Esophagus squamous epithelium (tissue), 5 donors: ENCODE results near the gene PROX2. TPM values are rescaled to one million over a fixed set of nuclear protein-coding genes. Genes with fewer than 3 reads are reported as not detected.
A peak's percentile ranks its signal among the peaks of the same experiment; 100 is the strongest.

ENCODE experiments used
- DNase-seq: peaks from one replicate; lab custom pipeline; 2025; lab: John Stamatoyannopoulos, UW
- H3K27ac ChIP-seq, 4 donors: fragments of 200-600 bp; sonication (generic); one replicate each; pipeline ENCODE4 v1.5.1; 2016 to 2019; ENCODE audit warnings: mild to moderate bottlenecking in 1 of 4
- H3K27me3 ChIP-seq, 4 donors: fragments of 200-600 bp; sonication (generic); 1 replicate in 3 of 4; 2 replicates in 1 of 4; pipeline versions ENCODE4 v1.5.1 to v1.6.0; 2017 to 2021; ENCODE audit warnings: antibody characterized with exemption in 1 of 4
- H3K36me3 ChIP-seq, 3 donors: fragments of 200-600 bp; sonication (generic); one replicate each; pipeline ENCODE4 v1.5.1; 2016 to 2019
- H3K4me1 ChIP-seq, 3 donors: fragments of 200-600 bp; sonication (generic); one replicate each; pipeline ENCODE4 v1.5.1; 2017 to 2019
- H3K4me3 ChIP-seq, 4 donors: fragments of 200-600 bp; sonication (generic); 1 replicate in 3 of 4; 2 replicates in 1 of 4; pipeline ENCODE4 v1.5.1; 2016 to 2019; ENCODE audit warnings: mild to moderate bottlenecking in 2 of 4, moderate library complexity in 1 of 4
- H3K9me3 ChIP-seq, 3 donors: fragments of 200-600 bp; sonication (generic); one replicate each; pipeline ENCODE4 v1.5.1; 2016 to 2019
- POLR2A ChIP-seq, 4 donors: fragments of 450-650 bp; IDR thresholded peaks; one replicate each; pipeline ENCODE4 v1.6.1; 2017; ENCODE audit warnings: antibody characterized with exemption in 4 of 4, mild to moderate bottlenecking in 4 of 4, moderate library complexity in 3 of 4
- WGBS, 2 donors: methylation state at CpG; one replicate each; pipeline ENCODE4 v1.1.5; 2018; 5-methylcytosine and 5-hydroxymethylcytosine counted together
- intact Hi-C: fragments of 100-400 bp; cut with DNase I; formaldehyde crosslinking; loops from one replicate; pipeline ENCODE4 v1.15.0; 2022
- total RNA-seq, 4 donors: library from RNA; depleted of rRNA; stranded (reverse); fragments of >200 nt; gene quantifications; one replicate each; pipeline ENCODE4 v1.1.0, GENCODE V29; 2016
- TF ChIP-seq, protein P1 (sequence below), 6 experiments: fragments of 450-650 bp in 4 of 6; fragments of 200-600 bp in 2 of 6; sonication (generic) in 2 of 6; IDR thresholded peaks; one replicate each; pipeline ENCODE4 v1.5.1; 2016 to 2019; ENCODE audit warnings: antibody characterized with exemption in 6 of 6, mild to moderate bottlenecking in 4 of 6, moderate library complexity in 4 of 6
- donor health status: DM: yes; HTN: yes; CAD: no.

PROX2 gene
- total RNA-seq, 4 donors from 2014 or later, result not detected

DNA sequence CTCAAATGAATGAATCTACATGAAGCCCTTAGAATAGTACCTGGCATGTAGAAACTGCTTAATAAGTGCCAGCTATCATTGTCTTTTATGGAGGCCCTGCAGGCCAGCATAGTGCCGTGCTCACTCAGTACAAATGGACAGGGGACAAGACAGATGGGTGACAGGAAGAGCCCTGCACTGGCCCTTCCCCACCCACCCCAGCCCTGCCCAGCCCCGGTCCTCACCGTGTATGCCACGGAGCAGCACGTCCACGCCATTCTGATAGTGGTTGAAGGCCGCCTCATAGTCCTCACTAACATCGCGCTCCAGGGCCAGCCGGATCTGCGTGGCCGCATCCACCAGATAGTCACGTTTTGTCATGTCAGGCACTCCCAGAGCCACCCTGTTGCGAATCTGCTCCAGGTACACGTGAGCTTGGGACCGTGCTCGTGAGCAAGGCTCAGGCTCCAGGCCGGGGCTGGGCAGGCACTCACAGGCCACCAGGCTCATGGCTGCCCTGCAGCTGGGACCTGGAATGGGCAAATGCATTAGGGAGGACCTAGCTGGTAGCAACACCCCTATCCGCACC lies 45.2 kb upstream of the PROX2 start:
- intact Hi-C loops, result no loop called here

DNA sequence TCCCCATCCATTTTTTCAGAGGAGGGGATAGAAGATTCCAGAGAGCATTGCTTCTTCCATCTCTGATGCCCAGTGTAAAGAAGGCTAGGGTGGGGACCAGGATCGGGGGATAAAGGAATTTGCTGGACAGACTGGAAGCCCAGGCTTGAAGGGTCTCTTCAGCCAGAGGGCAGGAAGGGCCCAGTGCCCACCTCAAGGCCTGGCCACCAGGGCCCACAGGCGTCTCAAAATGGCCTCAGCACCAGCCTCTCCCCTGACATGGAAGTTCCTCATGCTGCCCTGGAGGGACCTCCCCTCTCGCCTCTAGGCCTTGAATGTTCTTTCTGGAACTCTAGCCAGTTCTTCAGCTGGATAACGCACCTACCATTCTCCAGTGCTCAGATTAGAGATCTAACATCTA lies 44.3 kb upstream of the PROX2 start:
- no peaks in the 10 kb centered on the region for H3K9me3 ChIP-seq
- intact Hi-C loops, result no loop called here
- H3K4me1 ChIP-seq, result peaks cover 20 to 67% (median 45%) of the 10 kb centered on the region in 3 donors
- H3K36me3 ChIP-seq, result no peaks in the 10 kb centered on the region
- H3K27me3 ChIP-seq, result no peaks in the 10 kb centered on the region
- no peak overlapping the region for H3K27ac ChIP-seq
- 80 to 82% methylated on average over 4 of the region's 4 CpGs for WGBS, 2 donors
- TF ChIP-seq POLR2A (IDR thresholded peaks at IDR 0.05), result no peak
- TF ChIP-seq, protein P1, sequence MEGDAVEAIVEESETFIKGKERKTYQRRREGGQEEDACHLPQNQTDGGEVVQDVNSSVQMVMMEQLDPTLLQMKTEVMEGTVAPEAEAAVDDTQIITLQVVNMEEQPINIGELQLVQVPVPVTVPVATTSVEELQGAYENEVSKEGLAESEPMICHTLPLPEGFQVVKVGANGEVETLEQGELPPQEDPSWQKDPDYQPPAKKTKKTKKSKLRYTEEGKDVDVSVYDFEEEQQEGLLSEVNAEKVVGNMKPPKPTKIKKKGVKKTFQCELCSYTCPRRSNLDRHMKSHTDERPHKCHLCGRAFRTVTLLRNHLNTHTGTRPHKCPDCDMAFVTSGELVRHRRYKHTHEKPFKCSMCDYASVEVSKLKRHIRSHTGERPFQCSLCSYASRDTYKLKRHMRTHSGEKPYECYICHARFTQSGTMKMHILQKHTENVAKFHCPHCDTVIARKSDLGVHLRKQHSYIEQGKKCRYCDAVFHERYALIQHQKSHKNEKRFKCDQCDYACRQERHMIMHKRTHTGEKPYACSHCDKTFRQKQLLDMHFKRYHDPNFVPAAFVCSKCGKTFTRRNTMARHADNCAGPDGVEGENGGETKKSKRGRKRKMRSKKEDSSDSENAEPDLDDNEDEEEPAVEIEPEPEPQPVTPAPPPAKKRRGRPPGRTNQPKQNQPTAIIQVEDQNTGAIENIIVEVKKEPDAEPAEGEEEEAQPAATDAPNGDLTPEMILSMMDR (IDR thresholded peaks at IDR 0.05), result no peak
- DNase-seq, result no peak
- H3K4me3 ChIP-seq, result no peak overlapping the region

More for the DNA sequence above, 45.2 kb upstream of the PROX2 start:
- Histone ChIP-seq H3K4me3 (no peak overlapping the region), H3K27ac (no peak overlapping the region), H3K4me1 (peaks cover 20 to 58% (median 40%) of the 10 kb centered on the region in 3 donors), H3K27me3 (no peaks in the 10 kb centered on the region), H3K36me3 (no peaks in the 10 kb centered on the region), H3K9me3 (no peaks in the 10 kb centered on the region)
- 92 to 100% methylated on average over 1 to 4 of the region's 19 CpGs for WGBS, 2 donors
- TF ChIP-seq, protein P1 (IDR thresholded peaks at IDR 0.05), result no peak
- TF ChIP-seq POLR2A (IDR thresholded peaks at IDR 0.05), result no peak
- DNase-seq, result no peak

DNA sequence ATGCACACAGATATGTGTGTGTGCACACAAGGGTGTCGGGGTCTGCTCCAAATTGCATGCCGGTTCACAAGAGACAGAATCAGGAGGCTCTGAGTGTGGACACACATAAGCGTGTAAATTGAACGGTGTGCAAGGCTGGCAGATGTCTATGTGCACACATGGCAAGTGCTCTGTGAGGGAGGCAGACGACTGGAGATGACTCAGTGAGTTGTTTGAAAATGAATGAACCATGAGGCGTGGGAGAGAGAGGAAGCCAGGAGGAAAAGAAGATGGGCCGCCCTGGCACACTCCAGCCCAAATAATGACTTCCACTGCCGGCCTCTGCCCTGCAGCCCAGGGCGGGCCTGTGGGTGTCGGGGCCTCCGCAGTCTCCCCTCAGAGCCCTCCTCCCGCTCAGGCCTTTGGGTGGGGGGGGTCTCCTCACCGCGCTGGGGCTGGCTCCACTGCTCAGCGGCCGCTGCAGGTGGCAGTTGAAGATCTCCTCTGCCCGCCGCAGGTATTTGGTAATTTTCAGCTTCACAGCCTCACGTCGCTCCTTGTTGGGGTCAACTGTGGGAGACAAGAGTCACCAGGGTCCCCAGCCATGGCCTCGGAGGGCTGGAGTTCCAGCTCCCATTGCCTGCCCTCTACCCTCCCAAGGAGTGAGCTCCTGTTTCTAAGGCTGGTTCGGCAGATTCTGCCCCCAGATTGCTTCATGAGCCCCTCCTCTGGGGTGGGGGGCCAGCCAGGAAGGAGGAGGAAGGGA lies 43.6 kb upstream of the PROX2 start:
- Histone ChIP-seq H3K27me3 (no peaks in the 10 kb centered on the region), H3K9me3 (no peaks in the 10 kb centered on the region), H3K4me3 (no peak overlapping the region), H3K27ac (no peak overlapping the region), H3K36me3 (no peaks in the 10 kb centered on the region), H3K4me1 (peaks cover 20 to 73% (median 45%) of the 10 kb centered on the region in 3 donors)
- no peak for TF ChIP-seq POLR2A (IDR thresholded peaks at IDR 0.05)
- TF ChIP-seq, protein P1 (IDR thresholded peaks at IDR 0.05), result no peak
- intact Hi-C loops, result loop anchor here (10.0 kb wide), 1 partner anchor 165 kb away; no protein-coding TSS in a partner anchor
- 40 to 52% methylated on average over 11 of the region's 22 CpGs for WGBS, 2 donors
- no peak for DNase-seq

DNA sequence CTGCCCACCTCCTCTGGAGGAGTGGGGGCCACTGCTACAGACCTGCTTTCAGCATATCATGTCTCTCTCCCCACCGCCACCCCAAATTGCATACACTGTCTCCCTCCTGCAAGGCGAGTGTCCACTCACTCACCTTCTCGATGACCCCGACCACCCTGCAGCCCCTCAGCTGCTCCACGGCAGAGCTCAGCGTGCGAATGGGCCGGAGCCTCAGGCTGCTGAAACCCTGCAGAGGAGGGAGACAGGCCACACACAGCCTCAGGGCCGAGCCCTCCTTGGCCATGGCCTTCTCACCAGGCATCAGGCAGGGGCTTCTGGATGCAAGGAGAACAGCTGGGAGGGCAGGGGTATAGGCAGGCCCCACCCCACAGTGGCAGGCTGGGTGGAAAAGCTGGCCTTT lies 42.4 kb upstream of the PROX2 start:
- DNase-seq, result no peak
- Histone ChIP-seq H3K36me3 (no peaks in the 10 kb centered on the region), H3K27ac (peak overlapping the region in 3 of 4 donors; percentile 44 to 64 (median 61)), H3K27me3 (no peaks in the 10 kb centered on the region), H3K9me3 (no peaks in the 10 kb centered on the region), H3K4me3 (no peak overlapping the region), H3K4me1 (peaks cover 24 to 81% (median 55%) of the 10 kb centered on the region in 3 donors)
- TF ChIP-seq, protein P1 (IDR thresholded peaks at IDR 0.05), result no peak
- no peak for TF ChIP-seq POLR2A (IDR thresholded peaks at IDR 0.05)
- 77 to 95% methylated on average over 2 to 7 of the region's 9 CpGs for WGBS, 2 donors
- intact Hi-C loops, result loop anchor here (10.0 kb wide), 1 partner anchor 166 kb away; no protein-coding TSS in a partner anchor

DNA sequence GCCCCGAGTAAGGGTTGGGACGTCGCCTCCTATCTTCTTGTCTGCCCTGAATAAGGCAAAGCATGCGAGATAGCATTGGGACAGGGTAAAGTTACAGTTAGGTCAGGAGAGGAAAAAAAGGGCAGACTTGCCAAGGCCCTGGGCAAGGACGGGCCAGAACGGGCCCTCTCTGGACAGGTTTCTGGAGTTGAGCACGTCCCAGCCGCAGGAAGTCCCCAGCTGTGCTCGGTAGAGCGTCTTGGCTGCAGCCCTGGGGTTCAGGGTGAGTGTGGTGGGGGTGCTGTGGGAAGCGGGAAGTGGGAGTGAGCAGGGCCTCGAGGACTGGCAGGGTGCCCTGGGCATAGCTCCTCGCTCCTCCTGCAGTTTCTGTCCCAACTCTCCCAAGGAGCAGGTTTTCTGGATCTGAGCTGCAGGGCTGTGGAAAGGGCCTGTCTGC lies 41.7 kb upstream of the PROX2 start:
- no peak for DNase-seq
- no peak for TF ChIP-seq POLR2A (IDR thresholded peaks at IDR 0.05)
- TF ChIP-seq, protein P1 (IDR thresholded peaks at IDR 0.05), result no peak
- Histone ChIP-seq H3K27ac (peak overlapping the region; percentile 22 to 81 (median 54)), H3K36me3 (no peaks in the 10 kb centered on the region), H3K9me3 (no peaks in the 10 kb centered on the region), H3K27me3 (no peaks in the 10 kb centered on the region), H3K4me1 (peaks cover 24 to 78% (median 55%) of the 10 kb centered on the region in 3 donors), H3K4me3 (no peak overlapping the region)
- intact Hi-C loops, result loop anchor here (10.0 kb wide), 1 partner anchor 167 kb away; no protein-coding TSS in a partner anchor
- 24 to 32% methylated on average over 7 to 13 of the region's 13 CpGs for WGBS, 2 donors
